ENCODE measurements around the gene B9D2.
"Not testable (repeated sequence)": the region's sequence is repeated elsewhere in the genome, so short reads cannot be mapped to it uniquely, and the experiment has no call there.

Gene B9D2

GRCh38 chr19:41363753-41364523, at the start of gene B9D2:
Gene B9D2, minus strand, starts transcription at chr19:41364149. Its CDS starts 630 bp downstream, at chr19:41363519.
- peak; percentile 97 for DNase-seq (ENCODE audit: low spot score)

GRCh38 chr19:41412953-41413352, 49.0 kb upstream of the B9D2 start:
- DNase-seq (ENCODE audit: low spot score): no peak

- no peak for DNase-seq (ENCODE audit: low spot score)
Measured at GRCh38 chr19:41411968-41412265, 48.0 kb upstream of the B9D2 start.

DNA sequence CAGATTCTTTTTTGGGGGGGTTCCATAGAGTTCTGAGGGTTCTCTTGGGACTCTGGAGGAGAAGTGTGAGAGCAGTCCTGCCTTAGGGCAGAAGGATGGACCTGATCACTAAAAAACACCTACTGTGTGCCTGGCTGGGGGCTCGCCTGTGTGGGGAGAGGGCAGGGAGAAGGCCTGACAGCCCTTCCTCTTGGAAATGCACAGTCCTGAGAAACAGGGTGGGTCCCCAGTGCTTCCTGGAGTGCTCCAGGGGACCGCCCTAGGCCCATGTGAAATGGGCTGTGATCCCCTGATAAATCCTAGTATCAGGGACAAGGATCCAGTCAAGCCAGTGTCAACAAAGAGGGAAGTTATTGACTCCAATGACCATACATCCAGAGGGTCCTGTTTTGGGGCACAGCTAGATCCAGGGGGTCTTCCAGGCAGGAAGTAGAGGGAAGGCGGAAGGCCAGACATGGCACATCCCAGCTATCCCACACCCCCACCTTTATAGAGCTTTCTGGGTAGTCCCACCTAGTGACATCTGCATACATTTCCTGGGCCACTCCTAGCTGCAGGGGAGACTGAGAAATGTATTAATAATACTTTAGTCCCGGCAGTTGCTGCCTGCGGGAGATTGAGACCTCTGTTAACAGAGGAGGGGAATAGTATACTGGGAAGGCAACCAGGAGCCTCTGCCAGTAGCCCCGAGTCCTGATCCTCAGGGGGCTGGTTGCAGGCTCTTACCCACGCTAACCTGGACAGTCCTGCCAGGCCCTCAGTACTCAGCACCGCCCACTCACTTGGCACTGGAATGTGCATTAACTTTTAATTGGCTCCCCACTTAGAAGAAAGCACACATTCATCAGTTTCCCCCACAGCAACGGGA, 47.4 kb upstream of the B9D2 start:
- DNase-seq (ENCODE audit: low spot score): no peak

DNA sequence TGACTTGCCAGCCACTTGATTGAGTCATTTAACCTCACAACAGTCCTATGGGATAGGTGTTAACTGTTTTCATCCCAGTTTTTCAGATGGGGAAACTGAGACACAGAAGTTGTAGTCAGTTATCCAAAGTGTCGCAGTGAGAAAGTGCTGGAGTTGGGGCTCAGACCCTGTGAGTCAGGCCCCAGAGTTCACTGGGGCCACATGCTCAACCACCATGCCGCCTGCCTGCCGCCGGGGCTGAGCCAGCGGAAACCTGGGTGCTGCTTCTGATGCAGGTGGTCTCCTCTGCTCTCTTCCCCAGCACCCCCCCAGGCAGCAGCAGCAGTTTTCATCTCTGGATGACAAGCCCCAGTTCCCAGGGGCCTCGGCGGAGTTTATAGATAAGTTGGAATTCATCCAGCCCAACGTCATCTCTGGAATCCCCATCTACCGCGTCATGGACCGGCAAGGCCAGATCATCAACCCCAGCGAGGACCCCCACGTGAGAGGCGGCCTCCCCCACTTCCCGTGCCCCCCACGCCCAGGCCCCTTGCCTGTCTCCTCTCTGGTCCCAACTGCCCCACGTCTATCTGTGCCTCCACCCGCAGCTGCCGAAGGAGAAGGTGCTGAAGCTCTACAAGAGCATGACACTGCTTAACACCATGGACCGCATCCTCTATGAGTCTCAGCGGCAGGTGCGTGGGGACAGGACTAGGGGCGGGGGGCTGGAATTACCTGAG, 46.5 kb upstream of the B9D2 start:
- DNase-seq (ENCODE audit: low spot score): no peak

- DNase-seq (ENCODE audit: low spot score): peak; percentile 37
Measured at GRCh38 chr19:41409288-41409687, 45.3 kb upstream of the B9D2 start.

GRCh38 chr19:41408846-41409245, 44.9 kb upstream of the B9D2 start:
- not testable (repeated sequence) for DNase-seq (ENCODE audit: low spot score)

DNA sequence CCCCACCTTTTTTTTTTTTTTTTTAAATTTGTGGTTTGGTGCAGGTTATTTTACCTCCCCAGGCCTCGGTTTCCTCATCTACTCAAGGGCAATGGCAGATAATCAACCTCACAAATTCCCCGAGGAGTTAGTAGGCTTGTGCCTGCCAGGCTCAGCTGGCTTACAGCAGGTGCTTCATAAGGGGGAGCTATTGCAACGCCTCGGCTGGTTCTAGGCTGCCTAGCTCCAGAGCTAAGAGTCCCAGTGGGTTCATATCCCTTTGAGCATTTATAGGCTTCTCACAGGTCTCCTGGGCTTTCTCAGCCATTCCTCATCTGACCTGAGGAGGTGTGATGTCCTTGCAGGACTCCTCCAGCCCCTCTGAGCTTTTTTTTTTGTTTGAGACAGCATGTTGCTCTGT, 44.3 kb upstream of the B9D2 start:
- DNase-seq (ENCODE audit: low spot score): no peak

DNA sequence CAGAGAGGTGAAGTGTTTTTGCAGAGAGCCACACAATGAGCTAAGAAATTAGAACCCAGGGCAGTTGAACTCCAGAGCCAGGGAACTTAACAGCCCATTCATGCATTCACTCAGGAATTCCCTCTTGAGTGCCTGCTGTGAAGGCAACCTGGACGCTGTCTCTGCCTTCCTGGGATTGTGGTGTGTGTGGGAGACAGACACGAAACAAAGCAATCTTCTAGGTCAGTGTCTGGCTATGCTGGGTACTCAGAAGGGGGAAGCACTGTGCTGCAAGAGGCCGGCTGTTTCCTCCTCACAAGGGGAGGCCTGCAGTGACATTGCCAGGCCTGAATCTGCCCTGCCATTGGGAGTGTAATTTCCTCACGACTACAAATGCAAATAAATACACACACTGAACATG, 43.3 kb upstream of the B9D2 start:
- DNase-seq (ENCODE audit: low spot score): no peak

- DNase-seq (ENCODE audit: low spot score): no peak
Measured at GRCh38 chr19:41405776-41406175, 41.8 kb upstream of the B9D2 start.

- DNase-seq (ENCODE audit: low spot score): no peak
Measured at GRCh38 chr19:41403181-41403970, 39.4 kb upstream of the B9D2 start.

DNA sequence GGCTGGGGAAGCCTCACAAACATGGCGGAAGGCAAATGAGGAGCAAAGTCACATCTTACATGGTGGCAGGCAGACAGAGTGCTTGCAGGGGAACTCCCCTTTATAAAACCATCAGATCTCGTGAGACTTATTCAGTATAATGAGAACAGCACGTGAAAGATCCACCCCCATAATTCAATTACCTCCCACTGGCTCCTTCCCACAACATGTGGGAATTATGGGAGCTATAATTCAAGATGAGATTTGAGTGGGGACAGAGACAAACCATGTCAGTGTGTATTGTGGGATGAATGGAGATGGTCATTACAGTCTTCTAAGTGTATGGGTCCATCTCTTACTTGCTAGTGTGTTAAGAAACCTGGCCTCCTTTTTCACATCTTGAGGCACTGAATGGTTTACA, 38.1 kb upstream of the B9D2 start:
- no peak for DNase-seq (ENCODE audit: low spot score)

DNA sequence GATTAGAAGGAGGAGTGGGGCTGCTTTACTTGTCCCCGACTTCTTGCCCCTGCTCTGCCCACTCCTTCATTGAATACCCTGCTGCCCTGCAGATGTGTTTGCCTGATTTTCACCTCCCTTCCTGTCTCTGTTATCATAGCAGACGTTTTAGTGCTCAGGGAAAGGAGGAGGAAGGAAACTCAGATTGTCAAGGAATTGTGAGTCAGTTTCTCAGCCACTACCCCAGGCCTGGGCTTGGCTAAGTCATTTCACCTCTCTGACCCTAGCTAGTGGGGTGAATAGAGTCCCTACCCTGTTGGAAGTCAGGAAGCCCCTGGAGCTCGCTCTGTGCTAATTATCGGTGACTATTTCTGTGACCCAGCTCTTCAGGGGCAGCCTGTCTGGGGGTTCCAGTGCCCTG, 37.5 kb upstream of the B9D2 start:
- DNase-seq (ENCODE audit: low spot score): no peak

- no peak for DNase-seq (ENCODE audit: low spot score)
Measured at GRCh38 chr19:41399525-41399924, 35.6 kb upstream of the B9D2 start.

DNA sequence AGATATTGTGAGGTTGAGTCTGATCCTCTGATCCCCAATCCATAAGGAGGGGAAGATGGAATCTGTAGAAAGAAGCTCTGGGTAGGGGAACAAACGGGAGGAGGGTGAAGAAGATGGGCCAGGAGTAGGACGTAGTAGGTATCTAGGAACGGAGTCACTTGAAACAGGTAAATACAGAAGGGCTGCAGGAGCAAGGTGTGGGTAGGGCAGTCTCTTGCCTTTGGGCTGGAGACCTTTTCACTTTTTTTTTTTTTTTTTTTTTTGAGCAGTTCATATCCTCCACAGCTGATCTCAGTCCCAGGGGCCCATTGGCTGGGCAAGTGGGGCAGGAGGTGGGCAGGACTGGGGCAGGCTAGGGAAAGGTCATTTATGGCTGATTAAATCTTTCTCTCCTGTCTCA, 35.1 kb upstream of the B9D2 start:
- DNase-seq (ENCODE audit: low spot score): no peak

DNA sequence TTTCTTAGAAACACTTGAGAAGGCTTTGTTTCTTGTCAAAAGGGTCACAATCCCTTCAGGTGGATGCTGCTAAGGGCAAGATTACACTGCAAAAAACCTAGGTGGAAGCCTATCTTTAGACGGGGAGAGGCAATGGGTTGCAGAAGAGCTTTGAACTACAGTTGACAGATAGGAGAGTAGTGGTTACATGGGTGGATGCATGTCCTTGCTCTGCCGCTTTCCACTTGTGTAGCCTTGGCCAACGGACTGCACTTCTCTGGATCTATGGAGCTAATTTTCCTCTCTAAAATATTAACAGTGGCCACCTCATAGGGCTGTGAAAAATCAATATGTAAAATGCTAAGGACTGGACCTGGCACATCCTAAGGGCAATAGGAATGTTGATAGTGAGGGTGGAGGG, 34.6 kb upstream of the B9D2 start:
- no peak for DNase-seq (ENCODE audit: low spot score)

DNA sequence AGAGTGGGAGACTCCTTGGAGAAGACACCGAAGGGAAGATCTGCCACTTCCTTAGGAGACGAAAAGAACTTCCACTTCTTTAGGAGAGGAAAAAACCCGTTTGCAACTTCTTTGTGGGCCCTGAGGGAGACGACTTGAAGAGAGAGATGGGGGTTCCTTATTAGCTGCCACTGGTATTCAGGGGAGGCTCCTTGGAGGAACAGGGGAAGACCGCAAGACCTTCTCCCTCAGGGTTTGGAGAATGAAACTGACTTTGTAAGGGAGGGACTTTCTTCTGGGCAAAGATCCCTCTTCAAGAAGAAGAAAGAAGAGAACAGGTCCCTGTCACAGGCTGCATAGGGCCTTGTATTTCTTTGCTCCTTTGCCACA, 34.1 kb upstream of the B9D2 start:
- DNase-seq (ENCODE audit: low spot score): no peak

DNA sequence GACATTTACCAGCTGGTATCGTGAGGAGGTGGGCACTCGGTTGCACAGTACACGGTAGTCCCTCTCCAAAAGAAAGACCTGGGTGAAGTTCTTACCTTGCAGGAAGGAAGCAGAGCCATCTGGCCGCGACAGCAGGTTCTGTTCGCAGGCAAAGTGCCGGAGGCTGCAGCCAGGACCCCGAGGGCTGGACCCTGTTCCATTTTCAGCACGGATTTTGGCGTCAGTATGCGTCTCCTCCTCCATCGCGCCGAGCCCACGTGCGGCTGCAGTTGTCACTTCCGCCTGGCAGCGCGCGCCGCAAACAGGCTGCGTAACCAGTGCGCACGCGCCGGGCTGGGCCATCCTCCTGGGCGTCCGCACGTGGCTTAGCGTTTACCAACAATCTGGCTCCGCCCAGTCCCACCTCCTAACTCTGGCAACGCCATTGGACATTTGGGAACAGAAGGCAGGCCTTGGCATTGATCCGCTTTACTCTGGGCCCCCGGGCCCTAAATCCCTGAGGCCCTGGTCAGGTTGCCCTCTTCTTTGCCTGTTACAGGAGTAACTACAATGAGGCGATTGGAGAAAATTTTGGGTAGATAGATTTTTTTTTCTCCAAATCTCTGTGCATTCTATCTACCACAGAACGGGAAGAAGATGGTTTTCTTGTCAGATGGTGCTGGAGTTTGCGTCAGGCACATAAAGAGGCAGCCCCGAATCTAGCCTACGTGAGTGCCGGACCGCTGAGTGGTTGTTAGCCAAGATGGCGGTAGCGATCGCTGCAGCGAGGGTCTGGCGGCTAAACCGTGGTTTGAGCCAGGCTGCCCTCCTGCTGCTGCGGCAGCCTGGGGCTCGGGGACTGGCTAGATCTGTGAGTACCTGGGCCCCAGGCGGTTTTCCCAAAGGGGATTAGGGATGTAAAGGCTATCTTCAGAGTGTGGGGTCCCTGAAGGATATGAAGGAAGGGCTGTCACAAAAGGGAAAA, 33.4 kb upstream of the B9D2 start, which contains the start of the genes BCKDHA and EXOSC5:
Gene BCKDHA (plus strand): TSS at position 733 of the 964 bp plus-strand sequence. CDS start 10 bp downstream, at position 743.
Gene EXOSC5 (minus strand): TSS at position 274 of the 964 bp plus-strand sequence. CDS start 31 bp downstream, at position 243.
- DNase-seq (ENCODE audit: low spot score): peak; percentile 99

DNA sequence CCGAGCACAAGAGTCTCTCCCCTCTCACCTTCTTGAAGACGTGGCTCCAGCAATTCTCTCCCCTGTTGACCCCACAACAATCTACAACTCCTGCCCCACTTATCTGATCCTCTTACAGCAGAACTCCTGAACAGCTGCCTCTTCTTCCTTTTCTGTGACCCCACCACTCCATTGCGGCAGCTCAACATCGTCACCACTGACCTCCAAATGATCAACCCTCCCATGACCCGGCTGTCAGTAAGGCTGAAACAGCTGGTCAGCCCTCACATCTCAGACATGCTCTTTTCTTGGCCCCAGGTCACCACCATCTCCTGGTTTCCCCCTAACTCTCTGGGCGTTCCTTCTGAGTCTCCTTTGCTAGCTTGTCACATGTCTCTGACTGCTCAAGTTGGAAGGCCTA, 31.4 kb upstream of the B9D2 start:
- no peak for DNase-seq (ENCODE audit: low spot score)

DNA sequence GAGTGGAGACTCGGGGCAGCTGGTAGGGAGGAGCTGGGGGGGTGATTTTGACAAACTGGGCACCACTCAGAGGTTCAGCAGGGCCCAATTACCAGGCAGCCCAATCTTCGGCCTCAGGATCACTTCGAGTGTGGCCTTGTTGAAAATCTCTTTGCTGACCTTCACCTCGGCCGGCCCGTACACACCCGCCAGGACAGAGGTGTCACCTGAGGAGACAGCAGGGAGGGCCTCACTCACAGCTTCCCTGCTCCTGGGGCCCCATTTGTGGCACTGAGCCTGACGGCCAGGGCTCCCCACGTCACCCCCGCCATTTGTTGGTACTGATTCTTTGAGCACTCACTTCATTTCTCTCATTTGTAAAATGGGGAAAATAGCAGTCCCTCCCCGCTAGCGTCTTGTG, 28.8 kb upstream of the B9D2 start:
- no peak for DNase-seq (ENCODE audit: low spot score)

DNA sequence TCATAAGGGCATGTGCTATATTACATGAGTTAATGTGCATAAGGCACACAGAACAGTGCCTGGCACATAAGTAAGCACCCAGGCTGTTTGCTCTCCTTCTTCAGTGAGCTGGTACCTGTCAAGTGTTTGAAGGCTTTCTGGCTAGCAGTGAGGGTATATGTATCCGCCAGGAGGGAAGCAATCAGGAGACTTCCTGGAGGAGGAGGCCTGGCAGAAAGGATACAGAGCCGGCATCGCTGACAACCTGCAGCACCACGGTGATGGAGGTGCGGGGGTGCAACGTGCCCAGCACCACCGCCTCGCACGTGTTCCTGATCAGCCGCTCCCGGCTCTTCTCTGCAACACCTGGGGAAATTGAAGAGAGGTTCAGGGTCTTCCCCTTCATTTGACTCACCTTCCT, 27.7 kb upstream of the B9D2 start:
- no peak for DNase-seq (ENCODE audit: low spot score)

Measured in AG08396 (cell line).